ENCODE measurements around the gene DDX3X. TPM values are rescaled to one million over a fixed set of nuclear protein-coding genes. Genes with fewer than 3 reads are reported as not detected.
"Not testable (repeated sequence)": the region's sequence is repeated elsewhere in the genome, so short reads cannot be mapped to it uniquely, and the experiment has no call there.

DDX3X gene
- total and polyA plus RNA-seq, 5 experiments from 2014 or later, result 181 to 373 (median 272) TPM

DNA sequence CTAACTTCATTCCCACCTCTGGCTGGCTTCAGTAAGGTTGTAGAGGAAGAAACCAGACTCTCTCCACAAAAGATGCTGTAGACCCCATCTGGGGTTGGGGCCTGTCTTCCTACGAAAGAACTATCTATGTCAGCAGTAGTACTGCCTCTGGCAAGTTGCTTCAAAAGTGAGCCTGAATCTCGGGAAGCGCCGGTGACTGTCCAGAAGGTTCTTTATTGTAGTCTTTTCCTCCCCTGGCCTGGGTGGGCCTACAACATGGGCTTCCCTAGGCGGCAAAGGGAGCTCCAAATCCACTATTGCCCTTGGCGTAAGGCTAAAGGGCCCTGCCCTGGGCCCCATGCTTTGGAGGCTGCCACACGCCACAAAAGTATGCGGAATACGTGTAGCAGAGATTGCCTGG, 74.6 kb downstream of the DDX3X start:
- POLR2A ChIA-PET, result no interaction called here
- Mint-ChIP-seq H3K4me1 (no peaks in the 10 kb centered on the region), H3K4me3 (no peak overlapping the region), H3K36me3 (no peaks in the 10 kb centered on the region), H3K27ac (no peak overlapping the region), H3K9me3 (no peaks in the 10 kb centered on the region), H3K27me3 (no peaks in the 10 kb centered on the region)
- ATAC-seq (no peak), DNase-seq (no peak)

DNA sequence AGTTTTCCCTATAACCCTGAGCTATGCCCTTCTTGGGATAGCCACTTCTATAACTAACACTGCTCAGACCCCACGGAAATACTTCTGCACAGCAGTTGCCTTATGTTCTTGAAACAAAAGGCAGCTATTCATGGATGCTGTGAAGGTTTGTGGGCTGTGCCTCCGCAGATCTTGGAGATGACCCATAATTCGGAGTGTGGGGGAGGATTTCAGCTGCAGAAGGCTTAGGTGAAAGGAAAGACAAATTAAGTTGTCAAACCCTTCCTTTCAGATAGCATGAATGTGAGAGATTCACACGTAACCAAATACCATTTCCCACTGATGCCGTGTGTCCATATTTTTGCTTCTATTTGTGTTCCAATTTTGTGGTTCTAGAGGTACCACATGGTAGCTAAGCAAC, 75.0 kb downstream of the DDX3X start:
- H3K9me3 Mint-ChIP-seq, result no peaks in the 10 kb centered on the region
- no peak overlapping the region for H3K27ac Mint-ChIP-seq
- no peaks in the 10 kb centered on the region for H3K4me1 Mint-ChIP-seq
- POLR2A ChIA-PET, result no interaction called here
- no peak for DNase-seq
- H3K36me3 Mint-ChIP-seq, result no peaks in the 10 kb centered on the region
- H3K27me3 Mint-ChIP-seq, result no peaks in the 10 kb centered on the region
- H3K4me3 Mint-ChIP-seq, result no peak overlapping the region
- no peak for ATAC-seq

DNA sequence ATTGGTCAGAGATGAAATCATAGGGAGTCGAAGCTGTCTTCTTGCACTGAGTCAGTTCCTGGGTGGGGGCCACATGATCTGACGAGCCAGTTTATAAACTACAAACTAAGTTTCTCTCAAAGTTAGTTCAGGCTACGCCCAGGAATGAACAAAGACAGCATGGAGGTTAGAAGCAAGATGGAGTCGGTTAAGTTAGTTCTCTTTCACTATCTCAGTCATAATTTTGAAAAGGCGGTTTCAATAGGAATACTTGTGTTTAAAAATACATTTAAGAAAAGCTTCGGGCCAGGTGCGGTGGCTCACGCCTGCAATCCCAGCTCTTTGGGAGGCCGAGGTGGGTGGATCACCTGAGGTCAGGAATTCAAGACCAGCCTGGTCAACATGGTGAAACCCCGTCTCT, 77.3 kb downstream of the DDX3X start:
- H3K4me3 Mint-ChIP-seq, H3K27me3 Mint-ChIP-seq, ATAC-seq, POLR2A ChIA-PET, DNase-seq, H3K27ac Mint-ChIP-seq, H3K9me3 Mint-ChIP-seq, H3K36me3 Mint-ChIP-seq, H3K4me1 Mint-ChIP-seq: not testable (repeated sequence)

DNA sequence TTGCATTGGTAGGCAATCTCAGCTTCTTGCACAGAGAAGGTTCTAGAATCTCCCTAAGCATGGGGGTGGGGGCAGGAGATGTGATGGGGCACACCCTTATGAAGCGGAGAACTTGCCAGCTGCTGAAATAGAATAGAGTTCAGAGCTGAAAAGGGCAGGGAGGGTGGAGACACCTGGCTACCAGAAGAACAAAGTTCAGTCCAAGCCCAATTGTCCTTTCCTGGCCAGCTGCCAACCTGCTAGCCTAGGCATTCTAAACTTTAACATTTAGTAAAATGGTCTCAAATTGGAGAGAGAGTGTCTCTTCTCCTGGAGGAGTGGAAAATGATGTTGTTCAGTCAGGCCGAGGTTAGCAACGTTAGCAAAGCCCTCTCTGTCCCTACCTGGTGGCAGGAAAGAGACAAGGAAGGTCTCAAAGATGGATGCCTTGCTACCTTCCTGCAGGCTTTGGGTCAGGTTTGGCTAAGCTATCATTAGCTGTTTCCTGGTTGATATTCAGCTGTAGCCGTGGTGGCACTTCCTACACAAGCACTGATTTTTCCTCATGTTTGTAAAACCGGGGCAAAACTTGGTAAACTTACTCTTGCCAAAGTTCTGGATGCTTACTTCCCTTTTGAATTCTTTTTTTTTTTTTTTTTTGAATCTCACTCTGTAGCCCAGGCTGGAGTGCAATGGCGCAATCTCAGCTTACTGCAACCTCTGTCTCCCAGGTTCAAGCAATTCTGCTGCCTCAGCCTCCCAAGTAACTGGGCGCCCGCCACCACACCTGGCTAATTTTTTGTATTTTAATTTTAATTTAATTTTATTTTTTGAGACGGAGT, 78.5 kb downstream of the DDX3X start:
- Mint-ChIP-seq H3K9me3 (no peaks in the 10 kb centered on the region), H3K27ac (no peak overlapping the region), H3K4me1 (no peaks in the 10 kb centered on the region)

More for the DNA sequence above, 78.5 kb downstream of the DDX3X start:
- Mint-ChIP-seq H3K36me3 (no peaks in the 10 kb centered on the region), H3K27me3 (no peaks in the 10 kb centered on the region), H3K4me3 (no peak overlapping the region)
- ATAC-seq (no peak), DNase-seq (no peak)
- POLR2A ChIA-PET, result no interaction called here

Other genes with a start within 250 kb of the DDX3X start
- 10 to 100 TPM; 68.7 to 75.4 TPM for gene USP9X, start 248.7 kb upstream of the DDX3X start, total RNA-seq
- 10 to 100 TPM; 20.0 to 27.1 (median 23.9) TPM for gene USP9X, start 248.7 kb upstream of the DDX3X start, polyA plus RNA-seq
- not detected for gene NYX, start 113.2 kb downstream of the DDX3X start, total RNA-seq
- not detected for gene NYX, start 113.2 kb downstream of the DDX3X start, polyA plus RNA-seq

Data from naive thymus-derived CD8-positive, alpha-beta T cell (primary cell).